Lower leg skin (tissue), 4 donors: ENCODE measurements around the gene TSPYL2. TPM values are rescaled to one million over a fixed set of nuclear protein-coding genes. Genes with fewer than 3 reads are reported as not detected.

Source experiments
- DNase-seq, 2 donors: peaks; one replicate each; pipeline ENCODE4 v3.0.0-alpha.2; 2019; ENCODE audit warnings: low spot score in 2 of 2
- H3K4me3 ChIP-seq: fragments of 200-600 bp; sonication (generic); 2 replicates; pipeline ENCODE4 v1.5.1; 2017; ENCODE audit warnings: mild to moderate bottlenecking, low read depth; ENCODE audit not compliant: poor library complexity, severe bottlenecking
- CTCF ChIP-seq, 3 donors: fragments of 450-650 bp; IDR thresholded peaks; one replicate each; pipeline ENCODE4 v1.5.1; 2016; ENCODE audit warnings: antibody characterized with exemption in 3 of 3, mild to moderate bottlenecking in 3 of 3, moderate library complexity in 2 of 3
- POLR2A ChIP-seq, 2 donors: fragments of 450-650 bp; IDR thresholded peaks; one replicate each; pipeline ENCODE4 v1.6.1; 2016 to 2017; ENCODE audit warnings: antibody characterized with exemption in 2 of 2, mild to moderate bottlenecking in 1 of 2, moderate library complexity in 1 of 2
- WGBS, 2 donors: methylation state at CpG; one replicate each; pipeline ENCODE4 v1.1.5; 2018; 5-methylcytosine and 5-hydroxymethylcytosine counted together
- intact Hi-C: fragments of 100-400 bp; cut with DNase I; formaldehyde crosslinking; loops from one replicate; pipeline ENCODE4 v1.15.0; 2023; ENCODE audit warnings: low total_unique reads
- total RNA-seq, 4 donors: library from RNA; depleted of rRNA; stranded (reverse); fragments of >200 nt; gene quantifications; one replicate each; pipeline ENCODE4 v1.1.0, GENCODE V29; 2016

The TSPYL2 gene
- 10 to 100 TPM; 23.4 to 52.1 (median 36.5) TPM for total RNA-seq

GRCh38 chrX:53081925-53082772 lies at the start of gene TSPYL2:
Gene TSPYL2 (plus strand): TSS chrX:53082367. CDS start chrX:53082499, 132 bp downstream.
- peak within 1 kb of the TSS; percentile 60 for H3K4me3 ChIP-seq
- intact Hi-C loops = no loop called here
- peak; percentile 91 to 98 for DNase-seq
- peak in 1 of 2 donors; percentile 80 for TF ChIP-seq POLR2A (IDR thresholded peaks at IDR 0.05)
- no peak for TF ChIP-seq CTCF (IDR thresholded peaks at IDR 0.05)
- WGBS, 2 donors = 1 to 41% methylated on average over 26 to 80 of the region's 86 CpGs

GRCh38 chrX:53036149-53036548 lies 46.0 kb upstream of the TSPYL2 start:
- intact Hi-C loops = no loop called here

GRCh38 chrX:53039236-53039635 lies 42.9 kb upstream of the TSPYL2 start:
- no peak for TF ChIP-seq CTCF (IDR thresholded peaks at IDR 0.05)
- TF ChIP-seq POLR2A (IDR thresholded peaks at IDR 0.05) = no peak
- DNase-seq = no peak
- H3K4me3 ChIP-seq = no peak overlapping the region
- 59 to 85% methylated on average over 4 of the region's 4 CpGs for whole genome bisulfite sequencing, 2 donors
- intact Hi-C loops = no loop called here

More at GRCh38 chrX:53036149-53036548, 46.0 kb upstream of the TSPYL2 start:
- DNase-seq = no peak
- no peak for TF ChIP-seq CTCF (IDR thresholded peaks at IDR 0.05)
- no peak for TF ChIP-seq POLR2A (IDR thresholded peaks at IDR 0.05)
- no peak overlapping the region for H3K4me3 ChIP-seq
- 60 to 69% methylated on average over 5 of the region's 5 CpGs for WGBS, 2 donors

GRCh38 chrX:53044995-53045394 lies 37.2 kb upstream of the TSPYL2 start:
- H3K4me3 ChIP-seq = no peak overlapping the region
- DNase-seq = no peak
- WGBS, 2 donors = 80 to 82% methylated on average over 5 of the region's 5 CpGs
- intact Hi-C loops = no loop called here
- TF ChIP-seq CTCF (IDR thresholded peaks at IDR 0.05) (no peak), POLR2A (IDR thresholded peaks at IDR 0.05) (no peak)

- no peak overlapping the region for H3K4me3 ChIP-seq
- DNase-seq = no peak
- intact Hi-C loops = no loop called here
- 84 to 94% methylated on average over 6 of the region's 6 CpGs for WGBS, 2 donors
- TF ChIP-seq CTCF (IDR thresholded peaks at IDR 0.05) (no peak), POLR2A (IDR thresholded peaks at IDR 0.05) (no peak)
Measured at GRCh38 chrX:53047228-53047627, 34.9 kb upstream of the TSPYL2 start.
